Kidney tubule cell (primary cell): ENCODE measurements around the gene WNT8B.

Experiments
- DNase-seq: peaks from one replicate; pipeline ENCODE4 v3.0.0-alpha.2; 2018; ENCODE audit warnings: low spot score

WNT8B gene

GRCh38 chr10:100462709-100463108 is at the start of gene WNT8B:
WNT8B (plus strand) TSS chr10:100463009; CDS start chr10:100463169, 160 bp downstream.
- no peak for DNase-seq

- no peak for DNase-seq
Observed at GRCh38 chr10:100413173-100413572, 49.6 kb upstream of the WNT8B start.

- DNase-seq: no peak
Observed at GRCh38 chr10:100419911-100420449, 42.8 kb upstream of the WNT8B start.

- DNase-seq: no peak
Observed at GRCh38 chr10:100427374-100427773, 35.4 kb upstream of the WNT8B start.

- DNase-seq: peak; percentile 91
Observed at GRCh38 chr10:100433253-100434240, 29.3 kb upstream of the WNT8B start.

- DNase-seq: no peak
Observed at GRCh38 chr10:100436255-100436654, 26.6 kb upstream of the WNT8B start.

GRCh38 chr10:100438674-100439315 is 24.0 kb upstream of the WNT8B start:
- DNase-seq: no peak

- DNase-seq: no peak
Observed at GRCh38 chr10:100442548-100442947, 20.3 kb upstream of the WNT8B start.

- no peak for DNase-seq
Observed at GRCh38 chr10:100446130-100446761, 16.6 kb upstream of the WNT8B start.

- no peak for DNase-seq
Observed at GRCh38 chr10:100447663-100448062, 15.1 kb upstream of the WNT8B start.

- DNase-seq: no peak
Observed at GRCh38 chr10:100448951-100449350, 13.9 kb upstream of the WNT8B start.

- DNase-seq: no peak
Observed at GRCh38 chr10:100468322-100468721, 5.5 kb downstream of the WNT8B start.

GRCh38 chr10:100468978-100469377 is 6.2 kb downstream of the WNT8B start:
- DNase-seq: no peak

GRCh38 chr10:100469756-100470155 is 6.9 kb downstream of the WNT8B start:
- DNase-seq: no peak

- DNase-seq: no peak
Observed at GRCh38 chr10:100470367-100470766, 7.6 kb downstream of the WNT8B start.

GRCh38 chr10:100477970-100478369 is 15.2 kb downstream of the WNT8B start:
- DNase-seq: no peak

GRCh38 chr10:100479037-100479436 is 16.2 kb downstream of the WNT8B start:
- no peak for DNase-seq

GRCh38 chr10:100480002-100480401 is 17.2 kb downstream of the WNT8B start:
- DNase-seq: no peak

- peak; percentile 88 for DNase-seq
Observed at GRCh38 chr10:100481462-100482081, 18.8 kb downstream of the WNT8B start.

GRCh38 chr10:100482181-100482833 is 19.5 kb downstream of the WNT8B start:
- DNase-seq: peak; percentile 76

GRCh38 chr10:100482834-100483185 is 20.0 kb downstream of the WNT8B start:
- DNase-seq: no peak
